Stomach (tissue), 9 donors: ENCODE results near the gene SLC3A2. TPM values are rescaled to one million over a fixed set of nuclear protein-coding genes. Genes with fewer than 3 reads are reported as not detected.
"Not testable (repeated sequence)": the region's sequence is repeated elsewhere in the genome, so short reads cannot be mapped to it uniquely, and the experiment has no call there.

Source experiments
- DNase-seq, 2 donors: peaks; one replicate each; pipeline versions ENCODE4 v3.0.0 to v3.0.0-alpha.2; 2013 to 2019
- H3K27ac ChIP-seq, 5 donors: fragments of 200-600 bp in 4 of 5; sonication (generic) in 4 of 5; one replicate each; pipeline ENCODE4 v1.5.1; 2013 to 2019; ENCODE audit warnings: mild to moderate bottlenecking in 1 of 5, moderate library complexity in 1 of 5
- H3K27me3 ChIP-seq, 3 donors: fragments of 200-600 bp; sonication (generic); one replicate each; pipeline ENCODE4 v1.5.1; 2017 to 2019; ENCODE audit warnings: mixed run types in 1 of 3
- H3K36me3 ChIP-seq, 4 donors: fragments of 200-600 bp; sonication (generic); 1 replicate in 3 of 4; 2 replicates in 1 of 4; pipeline ENCODE4 v1.5.1; 2016 to 2019
- H3K4me1 ChIP-seq, 4 donors: fragments of 200-600 bp; sonication (generic); one replicate each; pipeline ENCODE4 v1.5.1; 2016 to 2019
- H3K4me3 ChIP-seq, 4 donors: fragments of 200-600 bp; sonication (generic) in 3 of 4; one replicate each; pipeline ENCODE4 v1.5.1; 2016 to 2019; ENCODE audit warnings: mild to moderate bottlenecking in 1 of 4
- H3K9me3 ChIP-seq, 4 donors: fragments of 200-600 bp; sonication (generic); one replicate each; pipeline ENCODE4 v1.5.1; 2016 to 2019
- CTCF ChIP-seq, 7 experiments: fragments of 450-650 bp in 4 of 7; fragments of 200-600 bp in 3 of 7; sonication (generic) in 3 of 7; IDR thresholded peaks; one replicate each; pipeline ENCODE4 v1.5.1; 2016 to 2019; ENCODE audit warnings: antibody characterized with exemption in 7 of 7, control low read depth in 2 of 7, mild to moderate bottlenecking in 1 of 7
- EP300 ChIP-seq: sonication (generic); formaldehyde crosslinking; IDR thresholded peaks from one replicate; pipeline ENCODE4 v1.6.1; 2017; ENCODE audit warnings: antibody characterized with exemption
- POLR2A ChIP-seq, 4 donors: fragments of 450-650 bp; IDR thresholded peaks; one replicate each; pipeline ENCODE4 v1.6.1; 2016; ENCODE audit warnings: antibody characterized with exemption in 4 of 4, control low read depth in 2 of 4, mild to moderate bottlenecking in 1 of 4, moderate library complexity in 1 of 4
- POLR2AphosphoS5 ChIP-seq, 3 donors: sonication (generic); formaldehyde crosslinking; IDR thresholded peaks; one replicate each; pipeline ENCODE4 v1.6.1; 2016; ENCODE audit warnings: antibody characterized with exemption in 3 of 3
- WGBS, 5 donors: extraction: QIAGEN DNeasy Blood & Tissue Kit in 3 of 5; methylation state at CpG; one replicate each; pipeline versions ENCODE4 v1.1.5 to v1.1.7; 2013 to 2018; 5-methylcytosine and 5-hydroxymethylcytosine counted together
- intact Hi-C: fragments of 100-400 bp; cut with DNase I; formaldehyde crosslinking; loops from one replicate; pipeline ENCODE4 v1.15.1; 2023; ENCODE audit warnings: low total_unique reads
- polyA plus RNA-seq, 3 donors: library from polyadenylated mRNA; stranded (reverse); fragments of 200-250 nt; gene quantifications; one replicate each; pipeline ENCODE4 v1.2.3, GENCODE V29; 2013
- total RNA-seq, 5 donors: library from RNA; depleted of rRNA; stranded (reverse); fragments of >200 nt; gene quantifications; one replicate each; pipeline versions ENCODE4 v1.1.0 to v1.2.3, GENCODE V29; 2014 to 2016
- donor health status: healthy with polysubstance abuse.
- donor health status: Bipolar disorder and iron deficiency.
- donor health status: healthy.

SLC3A2 gene
- total and polyA plus RNA-seq, 8 donors: 36.0 to 255 (median 127) TPM

DNA sequence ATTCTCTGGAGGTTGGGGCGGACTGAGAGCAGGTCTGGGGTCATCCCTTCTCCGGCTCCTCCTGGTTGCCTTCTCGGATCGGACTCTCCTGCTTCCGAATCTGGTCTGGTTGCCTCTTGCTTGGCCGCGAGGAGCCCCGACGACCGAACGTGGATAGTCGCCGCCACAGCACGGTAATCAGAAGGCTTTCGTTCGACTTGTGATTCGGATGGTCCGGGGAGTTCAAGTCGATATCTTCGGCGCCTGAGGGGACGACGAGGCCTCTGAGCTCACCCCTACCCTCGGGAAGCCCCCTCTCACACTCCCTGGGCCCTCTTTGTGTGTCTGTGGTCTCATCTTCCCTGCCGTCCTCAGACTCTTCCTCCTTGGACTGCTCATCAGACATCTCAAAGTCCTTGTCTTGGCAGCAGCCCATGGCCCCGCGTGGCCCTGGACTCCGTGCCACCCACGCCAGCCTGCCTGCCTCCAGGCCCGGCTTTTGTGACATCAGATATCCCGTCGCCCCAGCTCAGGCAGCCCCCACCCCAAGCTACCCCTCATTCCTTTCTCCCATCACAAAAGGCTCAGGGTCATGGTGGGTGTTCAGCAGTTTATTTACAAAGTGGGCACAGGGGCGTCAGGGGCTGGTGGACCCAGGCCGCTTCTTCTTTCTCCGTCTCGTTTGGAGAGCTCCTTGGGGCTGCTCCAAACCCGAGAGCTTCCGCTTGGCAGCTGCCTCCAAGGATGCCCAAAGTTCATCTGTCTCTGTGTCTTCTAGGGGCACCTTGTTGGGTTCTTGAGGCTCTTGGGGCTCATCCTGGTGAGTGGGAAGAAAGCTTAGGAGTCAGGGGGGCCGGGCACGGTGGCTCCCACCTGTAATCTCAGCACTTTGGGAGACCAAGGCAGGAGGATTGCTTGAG lies 48.1 kb upstream of the SLC3A2 start, which contains the start of gene TEX54:
TEX54 (minus strand) TSS at position 506 of the 899 bp plus-strand sequence.
- intact Hi-C loops: loop anchor here (10.0 kb wide), 1 partner anchor 48 kb away; the partner anchor contains the start of gene TMEM179B

GRCh38 chr11:62835336-62835735 lies 45.4 kb upstream of the SLC3A2 start:
- DNase-seq: no peak
- intact Hi-C loops: loop anchor here (10.0 kb wide), 1 partner anchor 51 kb away; the partner anchor contains the start of gene TMEM179B
- Histone ChIP-seq H3K9me3 (no peaks in the 10 kb centered on the region), H3K27ac (peak overlapping the region in 1 of 5 donors; percentile 25), H3K27me3 (no peaks in the 10 kb centered on the region), H3K4me1 (peaks cover 32 to 63% (median 45%) of the 10 kb centered on the region in 4 donors), H3K4me3 (no peak overlapping the region), H3K36me3 (peaks cover 19 to 39% (median 38%) of the 10 kb centered on the region in 4 donors)
- WGBS, 5 donors: 82 to 87% (median 83%) methylated on average over 7 to 8 of the region's 8 CpGs
- TF ChIP-seq POLR2AphosphoS5 (IDR thresholded peaks at IDR 0.05): no peak
- TF ChIP-seq POLR2A (IDR thresholded peaks at IDR 0.05): no peak
- no peak for TF ChIP-seq EP300
- TF ChIP-seq CTCF (IDR thresholded peaks at IDR 0.05): no peak

More for the DNA sequence above, 48.1 kb upstream of the SLC3A2 start, which contains the start of gene TEX54:
- Histone ChIP-seq H3K9me3 (no peaks in the 10 kb centered on the region), H3K27ac (peak within 1 kb of the TSS; percentile 95 to 99 (median 98)), H3K4me3 (peak within 1 kb of the TSS; percentile 67 to 91 (median 84)), H3K4me1 (peaks cover 30 to 73% (median 55%) of the 10 kb centered on the region in 4 donors), H3K27me3 (no peaks in the 10 kb centered on the region), H3K36me3 (peaks cover 20 to 62% (median 54%) of the 10 kb centered on the region in 4 donors)
- TF ChIP-seq POLR2A (IDR thresholded peaks at IDR 0.05) (no peak), CTCF (IDR thresholded peaks at IDR 0.05) (no peak), EP300 (no peak), POLR2AphosphoS5 (IDR thresholded peaks at IDR 0.05) (no peak)
- 7 to 15% (median 11%) methylated on average over 20 to 40 of the region's 40 CpGs for WGBS, 5 donors
- peak; percentile 32 to 57 for DNase-seq

- Histone ChIP-seq H3K27ac (peak within 1 kb of the TSS; percentile 96 to 99 (median 99)), H3K27me3 (no peaks in the 10 kb centered on the region), H3K36me3 (peaks cover 12 to 30% (median 27%) of the 10 kb centered on the region in 4 donors), H3K4me1 (peaks cover 18 to 48% (median 36%) of the 10 kb centered on the region in 4 donors), H3K9me3 (no peaks in the 10 kb centered on the region), H3K4me3 (peak within 1 kb of the TSS; percentile 78 to 100 (median 94))
- 0 to 1% (median 0%) methylated on average over 45 to 62 of the region's 62 CpGs for whole genome bisulfite sequencing, 5 donors
- TF ChIP-seq CTCF (IDR thresholded peaks at IDR 0.05): no peak
- peak; percentile 98 to 100 (median 99) for TF ChIP-seq POLR2AphosphoS5 (IDR thresholded peaks at IDR 0.05)
- no peak for TF ChIP-seq EP300
- TF ChIP-seq POLR2A (IDR thresholded peaks at IDR 0.05): peak in 2 of 4 donors; percentile 66 to 82
- intact Hi-C loops: loop anchor here (10.0 kb wide), 1 partner anchor 54 kb away; the partner anchor contains the start of gene TMEM179B
- peak; percentile 93 to 99 for DNase-seq
Observed at GRCh38 chr11:62839050-62839945, 41.4 kb upstream of the SLC3A2 start, which contains the start of gene WDR74. Gene WDR74, minus strand, starts transcription at chr11:62839590. Its CDS starts 20 bp downstream, at chr11:62839570.

- DNase-seq: peak; percentile 70 to 84
- H3K27me3 ChIP-seq, H3K9me3 ChIP-seq, intact Hi-C loops: not testable (repeated sequence)
- Histone ChIP-seq H3K27ac (peak overlapping the region; percentile 96 to 99 (median 99)), H3K4me3 (peak overlapping the region; percentile 78 to 100 (median 94)), H3K4me1 (peaks cover 18 to 42% (median 35%) of the 10 kb centered on the region in 4 donors), H3K36me3 (peaks cover 0 to 15% (median 12%) of the 10 kb centered on the region in 4 donors)
- 0 to 1% (median 1%) methylated on average over 38 to 41 of the region's 41 CpGs for WGBS, 5 donors
Observed at GRCh38 chr11:62840721-62841360, 39.9 kb upstream of the SLC3A2 start.
